Activated CD4-positive, CD25-positive, alpha-beta regulatory T cell (primary cell): ENCODE results near the gene PCDHGA9.
"Not testable (repeated sequence)": the region's sequence is repeated elsewhere in the genome, so short reads cannot be mapped to it uniquely, and the experiment has no call there.

Experiments used
- DNase-seq, 4 experiments: peaks; one replicate each; lab custom pipeline; 2025; lab: John Stamatoyannopoulos, UW

PCDHGA9 gene

GRCh38 chr5:141402553-141403243 is at the start of gene PCDHGA9:
TSS of gene PCDHGA9 (plus strand) at chr5:141402778. CDS start at chr5:141402953, 175 bp downstream.
- no peak for DNase-seq

GRCh38 chr5:141354900-141355469 is 47.6 kb upstream of the PCDHGA9 start, which contains the start of gene PCDHGA4:
TSS of gene PCDHGA4 (plus strand) at chr5:141355021. CDS start at chr5:141355108, 87 bp downstream.
- DNase-seq = no peak

GRCh38 chr5:141355641-141356040 is 46.9 kb upstream of the PCDHGA9 start:
- DNase-seq = no peak

GRCh38 chr5:141356133-141356532 is 46.4 kb upstream of the PCDHGA9 start:
- DNase-seq = no peak

- no peak for DNase-seq
Measured at GRCh38 chr5:141356950-141357349, 45.6 kb upstream of the PCDHGA9 start.

GRCh38 chr5:141359790-141360426 is 42.7 kb upstream of the PCDHGA9 start, which contains the start of gene PCDHGB2:
TSS of gene PCDHGB2 (plus strand) at chr5:141359994. CDS start at chr5:141360136, 142 bp downstream.
- no peak for DNase-seq

GRCh38 chr5:141360685-141361084 is 41.9 kb upstream of the PCDHGA9 start:
- no peak for DNase-seq

- no peak for DNase-seq
Measured at GRCh38 chr5:141362719-141363118, 39.9 kb upstream of the PCDHGA9 start.

GRCh38 chr5:141363952-141364660 is 38.5 kb upstream of the PCDHGA9 start, which contains the start of gene PCDHGA5:
TSS of gene PCDHGA5 (plus strand) at chr5:141364162. CDS start at chr5:141364331, 169 bp downstream.
- no peak for DNase-seq

GRCh38 chr5:141366016-141366896 is 36.3 kb upstream of the PCDHGA9 start:
- DNase-seq = no peak

GRCh38 chr5:141369994-141370848 is 32.4 kb upstream of the PCDHGA9 start, which contains the start of gene PCDHGB3:
TSS of gene PCDHGB3 (plus strand) at chr5:141370242. CDS start at chr5:141370395, 153 bp downstream.
- DNase-seq = no peak

GRCh38 chr5:141371572-141372475 is 30.8 kb upstream of the PCDHGA9 start:
- DNase-seq = no peak

- no peak for DNase-seq
Measured at GRCh38 chr5:141373673-141374317, 28.8 kb upstream of the PCDHGA9 start, which contains the start of gene PCDHGA6. TSS of gene PCDHGA6 (plus strand) at chr5:141373891. CDS start at chr5:141374084, 193 bp downstream.

- DNase-seq = no peak
Measured at GRCh38 chr5:141374627-141375026, 28.0 kb upstream of the PCDHGA9 start.

- DNase-seq = not testable (repeated sequence)
Measured at GRCh38 chr5:141375444-141376155, 27.0 kb upstream of the PCDHGA9 start.

- DNase-seq = no peak
Measured at GRCh38 chr5:141382469-141383294, 19.9 kb upstream of the PCDHGA9 start, which contains the start of gene PCDHGA7. TSS of gene PCDHGA7 (plus strand) at chr5:141382742. CDS start at chr5:141382900, 158 bp downstream.

- DNase-seq = no peak
Measured at GRCh38 chr5:141383345-141383744, 19.2 kb upstream of the PCDHGA9 start.
